ENCODE results near the gene PLIN1. TPM values are rescaled to one million over a fixed set of nuclear protein-coding genes. Genes with fewer than 3 reads are reported as not detected.

The PLIN1 gene
- total and polyA plus RNA-seq, 2 experiments from 2014 or later: 6.3 to 6.8 TPM

DNA sequence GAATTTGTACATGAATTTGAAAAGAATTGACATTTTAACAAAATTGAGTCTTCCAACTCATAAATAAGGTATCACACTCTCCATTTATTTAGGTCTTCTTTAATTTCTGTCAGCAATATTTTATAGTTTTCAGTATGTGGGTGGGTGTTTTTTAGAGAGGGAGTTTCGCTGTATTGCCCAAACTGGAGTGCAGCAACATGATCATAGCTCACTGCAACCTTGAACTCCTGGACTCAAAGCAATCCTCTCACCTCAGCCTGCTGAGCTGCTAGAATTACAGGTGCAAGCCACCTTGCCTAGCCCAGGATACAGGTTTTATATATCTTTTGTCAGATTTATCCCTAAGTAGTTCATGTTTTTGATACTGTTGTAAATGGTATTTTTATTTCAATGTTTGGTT is 16.0 kb upstream of the PLIN1 start:
- Histone ChIP-seq H3K27ac (no peak overlapping the region), H4K20me1 (ENCODE audit: insufficient read depth, poor library complexity, severe bottlenecking) (no peaks in the 10 kb centered on the region), H3K36me3 (replicated peaks; ENCODE audit: insufficient read depth, low read depth) (no peaks in the 10 kb centered on the region), H3K9me3 (ENCODE audit: low read depth) (no peaks in the 10 kb centered on the region), H3K79me2 (peaks cover under 1% of the 10 kb centered on the region), H3K9me2 (replicated peaks; ENCODE audit: insufficient read depth) (no peaks in the 10 kb centered on the region), H3K4me3 (no peak overlapping the region), H3K27me3 (no peaks in the 10 kb centered on the region), H2AFZ (no peak overlapping the region), H3K4me2 (no peak overlapping the region), H3K4me1 (ENCODE audit: insufficient read depth) (no peaks in the 10 kb centered on the region)
- WGBS (ENCODE audit: low lambda C conversion rate, missing lambda C conversion rate): 74% methylated on average over 1 of the region's 1 CpG
- no peak for DNase-seq (ENCODE audit: low spot score)
- TF ChIP-seq EZH2phosphoT487 (IDR thresholded peaks at IDR 0.05; ENCODE audit: low read depth, severe bottlenecking, unreplicated experiment): no peak
- TF ChIP-seq, protein P1, sequence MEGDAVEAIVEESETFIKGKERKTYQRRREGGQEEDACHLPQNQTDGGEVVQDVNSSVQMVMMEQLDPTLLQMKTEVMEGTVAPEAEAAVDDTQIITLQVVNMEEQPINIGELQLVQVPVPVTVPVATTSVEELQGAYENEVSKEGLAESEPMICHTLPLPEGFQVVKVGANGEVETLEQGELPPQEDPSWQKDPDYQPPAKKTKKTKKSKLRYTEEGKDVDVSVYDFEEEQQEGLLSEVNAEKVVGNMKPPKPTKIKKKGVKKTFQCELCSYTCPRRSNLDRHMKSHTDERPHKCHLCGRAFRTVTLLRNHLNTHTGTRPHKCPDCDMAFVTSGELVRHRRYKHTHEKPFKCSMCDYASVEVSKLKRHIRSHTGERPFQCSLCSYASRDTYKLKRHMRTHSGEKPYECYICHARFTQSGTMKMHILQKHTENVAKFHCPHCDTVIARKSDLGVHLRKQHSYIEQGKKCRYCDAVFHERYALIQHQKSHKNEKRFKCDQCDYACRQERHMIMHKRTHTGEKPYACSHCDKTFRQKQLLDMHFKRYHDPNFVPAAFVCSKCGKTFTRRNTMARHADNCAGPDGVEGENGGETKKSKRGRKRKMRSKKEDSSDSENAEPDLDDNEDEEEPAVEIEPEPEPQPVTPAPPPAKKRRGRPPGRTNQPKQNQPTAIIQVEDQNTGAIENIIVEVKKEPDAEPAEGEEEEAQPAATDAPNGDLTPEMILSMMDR (IDR thresholded peaks at IDR 0.05; ENCODE audit: poor library complexity): no peak
- TF ChIP-seq EZH2 (IDR thresholded peaks at IDR 0.05; ENCODE audit: borderline replicate concordance): no peak

DNA sequence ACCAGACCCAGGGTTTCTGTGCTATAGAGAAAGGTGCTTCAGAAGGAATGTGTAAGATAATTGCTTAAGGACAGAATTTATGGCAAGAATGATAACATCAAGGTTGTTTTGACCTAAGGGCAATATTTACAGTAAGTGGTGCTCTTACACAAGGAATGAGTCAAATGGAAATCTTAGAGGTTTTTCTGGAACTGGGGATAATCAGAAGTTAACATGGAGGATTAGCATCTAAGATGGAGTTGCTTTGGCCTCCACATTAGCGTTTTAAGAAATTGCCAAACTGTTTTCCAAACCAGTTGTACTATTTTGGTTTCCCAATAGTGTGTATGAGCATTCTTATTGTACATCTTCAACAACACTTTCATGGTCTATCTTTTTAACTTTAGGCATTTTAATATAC is 14.5 kb upstream of the PLIN1 start:
- no peak for DNase-seq (ENCODE audit: low spot score)
- Histone ChIP-seq H3K4me2 (no peak overlapping the region), H3K4me1 (ENCODE audit: insufficient read depth) (peaks cover 7% of the 10 kb centered on the region), H3K4me3 (no peak overlapping the region), H3K27ac (no peak overlapping the region), H3K9me2 (replicated peaks; ENCODE audit: insufficient read depth) (no peaks in the 10 kb centered on the region), H3K9me3 (ENCODE audit: low read depth) (no peaks in the 10 kb centered on the region), H3K27me3 (no peaks in the 10 kb centered on the region), H2AFZ (no peak overlapping the region), H3K79me2 (peaks cover 10% of the 10 kb centered on the region), H3K36me3 (replicated peaks; ENCODE audit: insufficient read depth, low read depth) (no peaks in the 10 kb centered on the region), H4K20me1 (ENCODE audit: insufficient read depth, poor library complexity, severe bottlenecking) (no peaks in the 10 kb centered on the region)
- TF ChIP-seq EZH2phosphoT487 (IDR thresholded peaks at IDR 0.05; ENCODE audit: low read depth, severe bottlenecking, unreplicated experiment) (no peak), EZH2 (IDR thresholded peaks at IDR 0.05; ENCODE audit: borderline replicate concordance) (no peak)
- TF ChIP-seq, protein P1 (IDR thresholded peaks at IDR 0.05; ENCODE audit: poor library complexity): no peak
- 78% methylated on average over 1 of the region's 1 CpG for WGBS (ENCODE audit: low lambda C conversion rate, missing lambda C conversion rate)

DNA sequence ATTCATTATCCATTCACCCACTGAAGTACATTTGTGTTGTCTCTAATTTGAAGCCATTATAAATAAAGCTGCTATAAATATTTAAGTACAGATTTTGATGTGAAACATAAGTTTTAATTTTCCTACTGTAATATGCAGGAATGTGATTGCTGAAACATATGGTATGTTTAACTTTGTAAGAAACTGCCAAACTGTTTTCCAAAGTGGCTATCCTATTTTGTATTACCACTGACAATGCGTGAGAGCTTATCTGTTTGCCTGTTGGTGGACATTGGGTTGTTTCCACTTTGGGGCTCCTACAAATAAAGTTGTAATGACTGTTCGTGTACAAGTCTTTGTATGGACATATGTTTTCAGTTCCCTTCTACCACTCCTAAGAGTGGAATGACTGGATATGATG is 13.9 kb upstream of the PLIN1 start:
- H3K9me2 ChIP-seq (replicated peaks; ENCODE audit: insufficient read depth): no peaks in the 10 kb centered on the region
- TF ChIP-seq EZH2phosphoT487 (IDR thresholded peaks at IDR 0.05; ENCODE audit: low read depth, severe bottlenecking, unreplicated experiment) (no peak), EZH2 (IDR thresholded peaks at IDR 0.05; ENCODE audit: borderline replicate concordance) (no peak)
- TF ChIP-seq, protein P1 (IDR thresholded peaks at IDR 0.05; ENCODE audit: poor library complexity): no peak
- H3K27me3 ChIP-seq: no peaks in the 10 kb centered on the region
- H3K36me3 ChIP-seq (replicated peaks; ENCODE audit: insufficient read depth, low read depth): no peaks in the 10 kb centered on the region
- 70% methylated on average over 2 of the region's 2 CpGs for WGBS (ENCODE audit: low lambda C conversion rate, missing lambda C conversion rate)
- peaks cover 7% of the 10 kb centered on the region for H3K4me1 ChIP-seq (ENCODE audit: insufficient read depth)
- DNase-seq (ENCODE audit: low spot score): no peak
- H3K4me3 ChIP-seq: no peak overlapping the region
- peaks cover 11% of the 10 kb centered on the region for H3K79me2 ChIP-seq
- no peak overlapping the region for H3K4me2 ChIP-seq
- no peaks in the 10 kb centered on the region for H4K20me1 ChIP-seq (ENCODE audit: insufficient read depth, poor library complexity, severe bottlenecking)
- H2AFZ ChIP-seq: no peak overlapping the region
- H3K9me3 ChIP-seq (ENCODE audit: low read depth): no peaks in the 10 kb centered on the region
- H3K27ac ChIP-seq: no peak overlapping the region
